ENCODE data around the gene RUNX2.
"Not testable (repeated sequence)": the region's sequence is repeated elsewhere in the genome, so short reads cannot be mapped to it uniquely, and the experiment has no call there.

Gene RUNX2

DNA sequence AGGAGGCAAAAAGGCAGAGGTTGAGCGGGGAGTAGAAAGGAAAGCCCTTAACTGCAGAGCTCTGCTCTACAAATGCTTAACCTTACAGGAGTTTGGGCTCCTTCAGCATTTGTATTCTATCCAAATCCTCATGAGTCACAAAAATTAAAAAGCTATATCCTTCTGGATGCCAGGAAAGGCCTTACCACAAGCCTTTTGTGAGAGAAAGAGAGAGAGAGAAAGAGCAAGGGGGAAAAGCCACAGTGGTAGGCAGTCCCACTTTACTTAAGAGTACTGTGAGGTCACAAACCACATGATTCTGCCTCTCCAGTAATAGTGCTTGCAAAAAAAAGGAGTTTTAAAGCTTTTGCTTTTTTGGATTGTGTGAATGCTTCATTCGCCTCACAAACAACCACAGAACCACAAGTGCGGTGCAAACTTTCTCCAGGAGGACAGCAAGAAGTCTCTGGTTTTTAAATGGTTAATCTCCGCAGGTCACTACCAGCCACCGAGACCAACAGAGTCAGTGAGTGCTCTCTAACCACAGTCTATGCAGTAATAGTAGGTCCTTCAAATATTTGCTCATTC lies at the start of gene RUNX2:
TSS of gene RUNX2 (plus strand) at position 375 of the 567 bp plus-strand sequence. CDS start 397 bp downstream, outside the sequence.
- no peak for DNase-seq

DNA sequence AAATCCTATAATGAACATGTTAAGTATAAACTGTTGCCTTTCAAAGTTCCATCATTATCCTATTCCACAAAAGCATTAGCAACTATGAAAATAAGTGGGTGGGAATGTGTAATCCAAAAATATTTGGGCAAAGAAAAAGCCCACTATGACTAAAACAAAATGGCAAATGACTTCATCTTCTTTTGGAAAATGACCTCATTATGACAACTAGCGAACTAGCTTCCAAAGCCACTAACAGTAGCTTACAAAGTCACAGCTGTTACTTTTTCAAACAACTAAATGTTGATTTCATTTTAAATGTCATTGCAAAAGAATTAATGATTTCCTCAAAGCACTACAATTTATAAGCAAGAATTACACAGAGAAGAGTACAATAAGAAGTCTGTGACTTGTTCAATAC lies 49.8 kb upstream of the RUNX2 start:
- no peak for DNase-seq

DNA sequence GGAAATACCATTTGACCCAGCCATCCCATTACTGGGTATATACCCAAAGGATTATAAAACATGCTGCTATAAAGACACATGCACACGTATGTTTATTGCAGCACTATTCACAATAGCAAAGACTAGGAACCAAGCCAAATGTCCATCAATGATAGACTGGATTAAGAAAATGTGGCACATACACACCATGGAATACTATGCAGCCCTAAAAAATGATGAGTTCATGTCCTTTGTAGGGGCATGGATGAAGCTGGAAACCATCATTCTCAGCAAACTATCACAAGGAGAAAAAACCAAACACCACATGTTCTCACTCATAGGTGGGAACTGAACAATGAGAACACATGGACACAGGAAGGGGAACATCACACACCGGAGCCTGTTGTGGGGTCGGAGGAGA lies 41.4 kb upstream of the RUNX2 start:
- DNase-seq: not testable (repeated sequence)

DNA sequence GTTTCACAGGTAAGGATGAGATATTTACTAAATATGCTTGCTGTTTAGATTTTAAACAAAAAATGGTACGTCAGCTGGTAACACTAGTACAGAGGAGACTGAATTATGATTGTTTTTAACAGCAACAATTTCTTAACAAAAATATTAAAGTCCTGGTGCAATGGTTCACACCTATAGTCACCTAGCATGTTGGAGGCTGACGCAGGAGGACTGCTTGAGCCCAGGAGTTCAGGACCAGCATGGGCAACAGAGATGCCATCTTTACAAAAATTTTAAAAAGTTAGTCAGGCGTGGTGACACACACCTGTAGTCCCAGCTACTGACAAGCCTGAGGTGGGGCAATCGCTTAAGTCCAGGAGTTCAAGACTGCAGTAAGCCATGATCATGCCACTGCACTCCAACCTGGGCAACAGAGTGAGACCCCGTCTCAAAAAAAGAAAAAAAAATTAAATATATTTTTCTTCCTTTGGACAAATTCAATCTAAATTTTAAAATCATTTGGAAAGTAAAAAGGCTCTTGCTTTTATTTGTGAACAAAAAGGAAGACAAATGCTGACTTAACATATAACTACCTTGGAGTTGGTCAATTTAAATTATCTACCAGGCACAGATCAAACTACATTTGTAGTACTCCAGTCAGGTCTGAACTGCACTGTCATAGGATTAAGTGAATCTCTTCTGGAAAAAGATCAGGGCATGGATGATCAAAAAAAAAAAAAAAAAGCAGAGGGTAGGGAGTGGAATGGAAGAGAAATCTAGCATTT lies 38.2 kb upstream of the RUNX2 start:
- no peak for DNase-seq

DNA sequence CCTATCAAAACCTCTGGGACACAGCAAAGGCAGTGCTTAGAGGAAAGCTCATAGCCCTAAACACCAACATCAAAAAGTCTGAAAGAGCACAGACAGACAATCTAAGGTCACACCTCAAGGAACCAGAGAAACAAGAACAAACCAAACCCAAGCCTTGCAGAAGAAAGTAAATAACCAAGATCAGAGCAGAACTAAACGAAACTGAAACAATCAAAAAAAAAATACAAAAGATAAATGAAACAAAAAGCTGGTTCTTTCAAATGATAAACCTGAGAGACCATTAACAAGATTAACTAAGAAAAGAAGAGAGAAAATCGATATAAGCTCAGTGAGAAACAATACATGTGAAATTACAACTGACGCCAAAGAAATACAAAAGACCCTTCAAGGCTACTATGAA lies 34.8 kb upstream of the RUNX2 start:
- no peak for DNase-seq

DNA sequence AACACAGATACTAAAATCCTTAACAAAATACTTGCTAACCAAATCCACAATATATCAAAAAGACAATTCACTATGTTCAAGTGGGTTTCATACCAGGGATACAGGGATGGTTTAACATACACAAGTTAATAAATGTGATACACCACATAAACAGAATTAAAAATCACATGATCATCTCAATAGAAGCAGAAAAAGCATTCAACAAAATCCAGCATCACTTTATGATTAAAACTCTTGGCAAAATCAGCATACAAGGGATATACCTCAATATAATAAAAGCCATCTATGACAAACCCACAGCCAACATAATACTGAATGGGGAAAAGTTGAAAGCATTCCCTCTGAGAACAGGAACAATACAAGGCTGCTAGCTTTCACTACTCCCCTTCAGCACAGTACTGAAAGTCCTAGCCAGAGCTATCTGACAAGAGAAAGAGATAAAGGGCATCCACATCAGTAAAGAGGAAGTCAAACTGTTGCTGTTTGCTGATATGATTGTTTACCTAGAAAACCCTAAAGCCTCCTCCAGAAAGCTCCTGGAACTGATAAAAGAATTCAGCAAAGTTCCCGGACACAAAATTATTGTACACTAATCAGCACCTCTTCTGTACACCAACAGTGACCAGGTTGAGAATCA lies 33.9 kb upstream of the RUNX2 start:
- DNase-seq: not testable (repeated sequence)

DNA sequence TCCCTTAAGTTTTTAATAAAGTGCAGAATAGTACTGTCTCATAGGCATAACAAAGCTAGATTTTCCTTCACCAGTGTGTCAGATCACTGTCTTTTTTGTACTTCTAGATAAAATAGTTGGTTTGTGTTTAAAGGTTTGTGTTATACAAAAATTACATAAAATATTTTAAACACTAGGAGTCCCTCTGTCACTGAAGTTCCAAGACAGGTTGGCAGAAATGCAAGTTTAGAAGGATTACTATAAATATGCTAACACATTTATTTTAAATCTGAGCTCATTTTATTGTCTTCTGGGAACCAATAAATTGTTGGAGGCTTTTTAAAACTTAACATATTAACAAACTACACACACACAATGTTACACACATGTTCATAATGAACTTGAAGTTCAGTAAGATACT lies 30.8 kb upstream of the RUNX2 start:
- no peak for DNase-seq

DNA sequence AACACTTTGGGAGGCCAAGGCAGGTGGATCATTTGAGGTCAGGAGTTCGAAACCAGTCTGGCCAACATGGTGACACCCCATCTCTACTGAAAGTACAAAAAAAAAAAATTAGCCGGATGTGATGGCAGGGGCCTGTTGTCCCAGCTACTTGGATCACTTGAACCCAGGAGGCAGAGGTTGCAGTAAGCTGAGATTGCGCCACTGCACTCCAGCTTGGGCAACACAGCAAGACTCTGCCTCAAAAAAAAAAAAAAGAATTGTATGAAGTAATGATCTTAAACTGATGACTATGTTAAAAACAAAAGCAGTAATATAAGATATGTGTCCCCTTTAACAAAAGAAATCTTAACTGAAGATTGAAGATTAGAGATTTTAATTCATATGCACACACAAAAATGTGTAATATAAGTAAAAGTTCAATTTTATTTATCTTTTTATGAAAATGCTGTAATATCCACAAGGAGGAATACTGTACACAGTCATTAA lies 29.0 kb upstream of the RUNX2 start:
- DNase-seq: no peak

DNA sequence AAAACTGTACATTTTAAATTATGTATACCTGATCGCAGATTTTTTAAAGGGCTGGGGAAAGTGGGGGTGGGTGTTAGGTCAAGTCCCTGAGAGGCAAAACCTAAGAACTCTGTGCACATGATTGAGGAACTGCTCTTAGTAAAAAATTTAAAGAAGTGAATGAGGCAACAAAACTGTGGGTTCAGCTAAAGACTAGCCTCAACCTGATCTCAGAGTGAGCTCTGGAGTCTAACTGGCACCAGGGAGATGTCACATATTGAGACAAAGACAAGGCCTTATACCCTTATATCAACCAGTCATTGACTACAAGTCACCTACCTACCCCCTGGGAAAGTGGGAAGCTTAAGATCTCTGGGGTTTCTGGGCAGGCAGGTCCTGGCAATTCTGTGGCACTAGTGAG lies 27.4 kb upstream of the RUNX2 start:
- DNase-seq: no peak

DNA sequence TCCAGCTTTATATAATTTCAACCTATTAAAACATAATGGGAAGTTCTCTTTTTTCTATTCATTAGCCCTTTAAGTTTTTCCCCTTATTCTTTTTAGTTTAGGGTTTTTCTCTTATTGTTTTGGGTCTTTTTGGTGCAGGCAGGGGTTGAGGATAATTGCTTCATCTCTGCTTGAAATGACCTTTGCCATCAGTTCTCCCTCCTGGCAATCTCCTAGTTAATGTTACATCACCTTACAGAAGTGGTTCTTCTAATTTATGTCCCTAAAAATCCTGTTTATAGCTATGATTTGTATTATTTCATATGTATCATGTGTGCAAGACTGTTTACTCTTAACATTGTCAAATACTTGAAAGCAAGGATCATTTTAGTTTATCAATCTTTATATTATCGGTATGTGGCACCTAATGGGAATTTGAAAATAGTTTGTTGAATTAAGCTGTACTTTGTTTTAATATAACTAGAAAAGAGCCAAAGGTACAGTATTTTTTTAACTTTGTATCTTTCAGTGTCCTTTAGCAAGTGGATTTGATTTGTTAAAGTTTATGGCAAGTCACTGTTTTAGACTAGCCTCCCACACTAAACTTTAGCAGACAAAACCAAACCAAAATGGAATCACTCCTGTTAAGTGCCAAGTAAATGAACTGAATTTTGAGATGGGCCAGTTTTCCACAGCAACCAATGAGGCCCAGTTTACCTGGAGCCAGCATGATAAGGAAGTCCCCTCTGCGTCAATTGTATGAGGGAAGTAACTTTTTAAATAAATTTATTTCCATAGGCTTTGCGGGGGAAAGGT lies 26.6 kb upstream of the RUNX2 start:
- DNase-seq: no peak

DNA sequence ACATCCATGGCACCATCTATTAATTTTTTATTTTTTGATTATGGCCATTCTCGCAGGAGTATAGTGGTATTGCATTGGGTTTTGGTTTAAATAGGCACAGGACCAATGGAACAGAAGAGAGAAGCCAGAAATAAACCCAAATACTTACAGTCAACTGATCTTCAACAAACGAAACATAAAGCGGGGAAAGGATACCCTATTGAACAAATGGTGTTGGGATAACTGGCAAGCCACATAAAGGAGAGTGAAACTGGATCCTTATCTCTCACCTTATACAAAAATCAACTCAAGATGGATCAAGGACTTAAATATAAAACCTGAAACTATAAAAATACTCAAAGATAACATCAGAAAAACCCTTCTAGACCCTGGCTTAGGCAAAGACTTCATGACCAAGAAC lies 25.3 kb upstream of the RUNX2 start:
- DNase-seq: no peak

DNA sequence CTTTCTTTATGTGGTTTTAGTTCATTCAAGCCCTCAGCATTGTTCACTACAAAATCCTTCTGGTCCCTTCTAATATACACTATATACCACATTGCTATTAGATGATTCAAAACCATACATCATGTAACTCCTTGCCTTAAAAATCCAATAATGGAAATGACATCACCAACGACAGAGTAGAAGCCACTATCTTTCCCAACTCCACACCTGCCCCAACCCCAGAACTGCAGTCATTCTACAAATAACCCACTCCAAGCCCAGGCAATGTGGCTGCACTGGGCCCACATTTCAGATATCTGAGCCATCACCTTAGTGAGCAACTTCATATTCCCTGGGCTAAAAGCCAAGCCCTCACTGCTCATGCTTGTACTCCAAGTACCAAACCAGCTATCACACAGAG lies 22.6 kb upstream of the RUNX2 start:
- no peak for DNase-seq

DNA sequence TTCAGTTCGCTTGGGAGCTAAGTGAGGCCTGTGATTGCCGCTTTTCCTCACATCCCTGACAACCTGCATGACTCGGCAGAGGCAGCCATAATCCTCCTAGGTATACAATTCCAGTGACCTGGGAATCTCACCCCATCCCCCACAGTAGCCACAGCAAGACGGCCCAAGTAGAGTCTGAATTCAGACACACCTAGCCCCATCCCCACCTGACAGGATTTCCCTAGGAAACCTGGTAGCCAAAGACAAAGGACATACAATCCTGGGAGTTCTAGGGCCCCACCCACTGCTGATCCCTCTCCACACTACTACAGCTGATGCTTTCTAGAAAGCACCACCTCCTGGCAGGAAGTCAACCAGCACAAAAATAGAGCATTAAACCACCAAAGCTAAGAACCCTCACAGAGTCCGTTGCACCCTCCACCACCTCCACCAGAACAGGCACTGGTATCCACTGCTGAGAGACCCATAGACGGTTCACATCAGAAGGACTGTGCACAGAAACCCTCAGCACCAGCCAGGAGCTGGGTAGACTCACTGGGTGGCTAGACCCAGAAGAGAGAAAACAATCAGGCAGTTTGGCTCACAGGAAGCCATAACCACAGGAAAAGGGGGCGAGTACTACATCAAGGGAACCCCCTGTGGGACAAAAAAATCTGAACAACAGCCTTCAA lies 17.9 kb upstream of the RUNX2 start:
- no peak for DNase-seq

DNA sequence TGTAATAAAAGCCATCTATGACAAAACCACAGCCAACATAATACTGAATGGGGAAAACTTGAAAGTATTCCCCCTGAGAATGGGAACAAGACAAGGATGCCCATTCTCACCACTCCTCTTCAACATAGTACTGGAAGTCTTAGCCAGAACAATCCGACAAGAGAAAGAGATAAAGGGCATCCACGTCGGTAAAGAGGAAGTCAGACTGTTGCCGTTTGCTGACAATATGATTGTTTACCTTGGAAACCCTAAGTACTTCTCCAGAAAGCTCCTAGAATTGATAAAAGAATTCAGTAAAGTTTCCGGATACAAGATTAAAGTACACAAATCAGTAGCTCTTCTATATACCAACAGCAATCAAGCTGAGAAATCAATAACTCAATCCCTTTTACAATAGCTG lies 14.0 kb upstream of the RUNX2 start:
- DNase-seq: no peak

DNA sequence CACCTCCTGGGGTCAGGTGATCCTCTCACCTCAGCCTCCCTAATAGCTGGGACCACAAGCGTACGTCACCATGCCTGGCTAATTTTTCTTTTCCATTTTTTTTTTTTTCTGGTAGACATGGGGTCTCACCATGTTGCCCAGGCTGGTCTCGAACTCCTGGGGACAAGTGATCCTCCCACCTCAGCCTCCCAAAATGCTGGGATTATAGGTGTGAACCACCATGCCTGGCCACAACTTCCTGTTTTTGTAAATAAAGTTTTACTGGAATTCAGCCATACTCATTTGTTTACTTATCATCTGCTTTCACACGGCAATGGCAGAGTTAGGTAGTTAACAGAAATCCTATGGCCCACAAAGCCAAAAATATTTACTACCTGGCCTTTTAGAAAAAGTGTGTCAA lies 7.8 kb upstream of the RUNX2 start:
- DNase-seq: no peak

DNA sequence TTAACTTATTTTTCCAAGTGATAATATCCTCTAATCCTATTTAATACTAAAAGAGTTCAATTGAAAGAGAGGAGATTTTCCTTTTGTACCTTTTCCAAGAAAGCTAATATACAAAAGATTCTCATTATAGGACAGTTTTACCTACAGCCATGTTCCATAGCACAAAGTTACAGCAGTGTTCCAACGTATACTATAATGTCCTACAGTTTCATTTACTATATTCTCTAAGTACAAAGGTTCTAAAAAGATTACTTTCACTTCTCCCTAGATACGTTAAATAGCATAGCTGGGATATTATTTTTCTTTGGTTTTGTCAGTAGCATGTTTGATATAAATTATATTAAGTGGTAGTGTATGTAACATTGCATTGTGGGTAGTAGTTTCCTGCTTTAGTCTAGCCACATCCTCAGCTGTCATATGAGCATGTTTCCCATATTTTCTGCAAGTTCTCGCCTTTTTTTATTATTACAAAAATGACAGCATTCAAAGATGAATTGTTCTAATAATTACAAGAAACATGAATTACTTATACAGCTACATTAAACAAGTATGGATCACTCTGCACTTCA lies 4.4 kb upstream of the RUNX2 start:
- no peak for DNase-seq

DNA sequence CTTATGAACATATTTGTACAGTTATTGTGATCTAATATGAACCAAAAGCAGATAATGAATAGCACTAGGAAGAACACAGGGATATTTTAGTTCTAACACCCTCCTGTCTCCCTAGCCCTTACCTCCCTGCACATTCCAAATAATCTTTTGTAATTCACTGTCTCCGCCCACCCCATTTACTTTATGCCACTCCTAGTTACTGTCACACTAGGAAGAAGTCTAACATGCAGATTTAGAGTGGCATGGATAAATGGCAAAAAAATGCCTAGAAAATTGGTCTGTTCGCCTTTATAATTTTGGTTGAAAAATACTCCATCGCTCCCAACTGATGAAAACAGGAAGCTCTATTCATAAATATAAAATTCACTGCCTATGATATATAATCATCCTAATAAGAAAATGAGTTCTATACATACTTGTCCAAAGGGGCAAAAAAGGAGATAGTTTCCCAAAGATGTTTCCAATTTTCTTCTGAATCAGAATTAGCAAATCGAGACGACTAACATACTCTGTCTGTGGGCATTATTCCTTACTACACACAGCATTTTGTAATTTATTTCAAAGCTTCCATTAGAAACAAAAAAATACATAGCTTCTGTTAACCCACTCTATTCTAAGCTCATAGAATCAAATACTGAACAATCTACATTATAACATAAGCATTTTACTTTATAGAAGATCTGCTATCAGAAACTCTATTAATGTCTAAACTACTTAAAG lies 1.3 kb upstream of the RUNX2 start:
- DNase-seq: peak in 1 of 2 experiments; percentile 41

DNA sequence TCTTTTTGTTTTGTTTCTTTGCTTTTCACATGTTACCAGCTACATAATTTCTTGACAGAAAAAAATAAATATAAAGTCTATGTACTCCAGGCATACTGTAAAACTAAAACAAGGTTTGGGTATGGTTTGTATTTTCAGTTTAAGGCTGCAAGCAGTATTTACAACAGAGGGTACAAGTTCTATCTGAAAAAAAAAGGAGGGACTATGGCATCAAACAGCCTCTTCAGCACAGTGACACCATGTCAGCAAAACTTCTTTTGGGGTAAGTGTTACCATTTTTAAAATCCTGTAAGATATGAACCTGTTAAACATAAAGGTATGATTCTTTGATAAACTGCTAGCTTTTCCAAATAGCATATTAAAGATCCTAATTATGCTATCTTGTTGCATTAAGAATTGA lies 393 bp downstream of the RUNX2 start:
- no peak for DNase-seq

DNA sequence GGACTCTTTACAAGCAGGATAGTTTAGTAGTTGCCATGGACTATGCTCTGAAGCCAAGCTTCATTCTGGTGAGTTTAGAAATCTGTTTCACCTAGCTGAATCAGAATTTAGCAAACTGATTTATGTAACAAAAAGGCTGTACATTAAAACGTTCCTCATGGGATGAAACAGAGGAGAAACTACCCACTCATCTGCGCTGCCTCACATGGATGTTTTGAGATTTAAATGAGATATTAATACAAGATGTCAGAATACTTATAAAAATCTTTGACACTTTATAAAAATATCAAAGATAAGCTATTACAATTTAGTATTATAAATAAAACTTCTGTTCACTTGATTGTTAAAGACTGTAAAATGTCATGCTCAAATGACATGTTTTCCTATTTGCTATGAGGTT lies 16.8 kb downstream of the RUNX2 start:
- DNase-seq: no peak

DNA sequence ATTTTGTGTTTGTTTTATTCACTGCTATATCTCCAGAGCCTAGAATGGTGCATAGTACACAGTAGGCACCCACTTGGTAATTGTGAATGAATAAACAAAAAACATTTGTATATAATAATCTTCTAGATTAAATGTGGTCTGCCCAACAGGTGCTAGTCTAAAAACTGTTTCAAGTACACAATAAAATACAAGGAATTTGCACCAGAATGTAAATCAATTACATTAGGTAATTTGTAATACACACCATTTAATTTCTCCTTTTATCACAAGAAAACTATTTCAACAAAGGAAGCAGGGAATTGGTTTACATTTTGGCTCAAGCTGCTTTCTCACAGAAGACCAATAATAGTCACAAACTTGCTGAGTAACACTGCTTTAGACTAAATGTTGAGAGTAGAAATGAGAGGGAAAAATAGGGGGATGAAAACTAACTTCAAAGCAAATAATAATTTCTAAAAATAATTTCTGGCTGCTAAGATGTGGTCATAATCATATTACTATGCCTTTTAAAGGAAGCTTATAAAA lies 22.1 kb downstream of the RUNX2 start:
- DNase-seq: peak in 1 of 2 experiments; percentile 12

DNA sequence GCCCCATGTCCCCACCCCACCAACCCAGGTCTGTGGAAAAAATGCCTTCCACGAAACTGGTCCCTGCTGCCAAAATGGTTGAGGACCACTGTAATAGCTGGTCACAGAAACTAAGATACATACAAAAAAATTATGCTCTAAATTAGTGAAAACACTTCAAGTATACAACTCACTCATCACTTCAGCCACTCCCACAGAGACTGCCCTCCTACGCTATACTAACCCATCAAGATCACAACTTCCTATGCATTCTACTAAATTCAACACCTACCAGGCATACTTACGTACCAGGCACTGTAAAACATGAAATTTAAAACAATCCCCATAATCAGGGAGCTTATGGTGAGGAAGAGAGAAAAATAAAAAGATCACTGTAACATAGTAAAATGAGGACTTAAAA lies 22.9 kb downstream of the RUNX2 start:
- DNase-seq: no peak

DNA sequence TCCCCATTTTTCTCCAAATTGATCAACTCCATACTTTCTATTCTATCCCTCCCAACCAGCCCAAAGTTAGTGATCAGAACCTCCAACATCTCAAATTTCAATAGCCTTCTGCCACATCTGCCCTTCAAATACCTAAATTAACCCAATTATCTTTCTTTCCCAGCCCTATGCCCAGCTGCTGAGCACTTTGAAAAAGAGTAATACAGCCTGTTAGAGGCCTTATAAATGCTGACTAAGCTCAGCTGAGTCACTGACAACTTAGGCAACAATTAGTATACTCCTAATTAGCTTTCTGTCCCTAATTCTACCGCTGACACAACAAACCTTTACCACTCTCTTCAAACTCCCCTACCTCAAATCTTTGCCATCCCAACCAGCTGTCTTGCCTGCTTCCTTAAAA lies 23.5 kb downstream of the RUNX2 start:
- no peak for DNase-seq
